ENCODE measurements around the gene CLEC16A. TPM values are rescaled to one million over a fixed set of nuclear protein-coding genes. Genes with fewer than 3 reads are reported as not detected.
A peak's percentile ranks its signal among the peaks of the same experiment; 100 is the strongest.
"Not testable (repeated sequence)": the region's sequence is repeated elsewhere in the genome, so short reads cannot be mapped to it uniquely, and the experiment has no call there.

The CLEC16A gene
- total RNA-seq, 4 donors from 2014 or later: 24.5 to 33.0 (median 29.3) TPM

GRCh38 chr16:10940501-10941079 is 3.8 kb upstream of the CLEC16A start:
- peak overlapping the region; percentile 70 to 82 (median 74) for H3K4me3 ChIP-seq
- peak overlapping the region; percentile 91 to 96 (median 94) for H3K27ac ChIP-seq
- no peaks in the 10 kb centered on the region for H3K9me3 ChIP-seq
- peak; percentile 84 to 91 for TF ChIP-seq POLR2A (IDR thresholded peaks at IDR 0.05)
- TF ChIP-seq, protein P1, sequence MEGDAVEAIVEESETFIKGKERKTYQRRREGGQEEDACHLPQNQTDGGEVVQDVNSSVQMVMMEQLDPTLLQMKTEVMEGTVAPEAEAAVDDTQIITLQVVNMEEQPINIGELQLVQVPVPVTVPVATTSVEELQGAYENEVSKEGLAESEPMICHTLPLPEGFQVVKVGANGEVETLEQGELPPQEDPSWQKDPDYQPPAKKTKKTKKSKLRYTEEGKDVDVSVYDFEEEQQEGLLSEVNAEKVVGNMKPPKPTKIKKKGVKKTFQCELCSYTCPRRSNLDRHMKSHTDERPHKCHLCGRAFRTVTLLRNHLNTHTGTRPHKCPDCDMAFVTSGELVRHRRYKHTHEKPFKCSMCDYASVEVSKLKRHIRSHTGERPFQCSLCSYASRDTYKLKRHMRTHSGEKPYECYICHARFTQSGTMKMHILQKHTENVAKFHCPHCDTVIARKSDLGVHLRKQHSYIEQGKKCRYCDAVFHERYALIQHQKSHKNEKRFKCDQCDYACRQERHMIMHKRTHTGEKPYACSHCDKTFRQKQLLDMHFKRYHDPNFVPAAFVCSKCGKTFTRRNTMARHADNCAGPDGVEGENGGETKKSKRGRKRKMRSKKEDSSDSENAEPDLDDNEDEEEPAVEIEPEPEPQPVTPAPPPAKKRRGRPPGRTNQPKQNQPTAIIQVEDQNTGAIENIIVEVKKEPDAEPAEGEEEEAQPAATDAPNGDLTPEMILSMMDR (IDR thresholded peaks at IDR 0.05 in 4 of 5, conservative IDR thresholded peaks at IDR 0.05 in 1 of 5): peak in 1 of 5 experiments; percentile 9
- in situ Hi-C loops (cut with MboI; ENCODE audit: low sequenced_read_pairs in 4 of 4): no loop called here
- DNase-seq (peak; percentile 80 to 85), ATAC-seq (peak; percentile 12 to 47)
- H3K4me1 ChIP-seq: peaks cover 76 to 78% of the 10 kb centered on the region in 2 donors
- H3K36me3 ChIP-seq: no peaks in the 10 kb centered on the region
- no peaks in the 10 kb centered on the region for H3K27me3 ChIP-seq
- intact Hi-C loops (cut with DNase I; ENCODE audit: low total_unique reads): loop anchor here (5.0 to 10.0 kb wide), 6 partner anchors 407 to 974 kb away; partner anchors contain the start of genes GSPT1 and RMI2

GRCh38 chr16:10941127-10941933 is 3.0 kb upstream of the CLEC16A start:
- peaks cover 76 to 78% of the 10 kb centered on the region in 2 donors for H3K4me1 ChIP-seq
- H3K27ac ChIP-seq: peak overlapping the region; percentile 91 to 96 (median 94)
- DNase-seq: no peak
- in situ Hi-C loops (cut with MboI; ENCODE audit: low sequenced_read_pairs in 4 of 4): no loop called here
- H3K36me3 ChIP-seq: no peaks in the 10 kb centered on the region
- peak overlapping the region; percentile 70 to 82 (median 74) for H3K4me3 ChIP-seq
- peak; percentile 0 to 1 for ATAC-seq
- TF ChIP-seq, protein P1 (IDR thresholded peaks at IDR 0.05 in 4 of 5, conservative IDR thresholded peaks at IDR 0.05 in 1 of 5): no peak
- H3K27me3 ChIP-seq: no peaks in the 10 kb centered on the region
- no peaks in the 10 kb centered on the region for H3K9me3 ChIP-seq
- intact Hi-C loops (cut with DNase I; ENCODE audit: low total_unique reads): loop anchor here (5.0 to 10.0 kb wide), 6 partner anchors 406 to 973 kb away; partner anchors contain the start of genes GSPT1 and RMI2

GRCh38 chr16:10941935-10942351 is 2.4 kb upstream of the CLEC16A start:
- H3K36me3 ChIP-seq; DNase-seq; in situ Hi-C loops (cut with MboI; ENCODE audit: low sequenced_read_pairs in 4 of 4); H3K27me3 ChIP-seq; H3K9me3 ChIP-seq: not testable (repeated sequence)
- peaks cover 76 to 77% of the 10 kb centered on the region in 2 donors for H3K4me1 ChIP-seq
- intact Hi-C loops (cut with DNase I; ENCODE audit: low total_unique reads): loop anchor here (5.0 to 10.0 kb wide), 6 partner anchors 405 to 973 kb away; partner anchors contain the start of genes GSPT1 and RMI2
- H3K4me3 ChIP-seq: peak overlapping the region; percentile 70 to 82 (median 74)
- H3K27ac ChIP-seq: peak overlapping the region; percentile 91 to 96 (median 94)
- peak in 1 of 2 donors; percentile 6 for ATAC-seq

DNA sequence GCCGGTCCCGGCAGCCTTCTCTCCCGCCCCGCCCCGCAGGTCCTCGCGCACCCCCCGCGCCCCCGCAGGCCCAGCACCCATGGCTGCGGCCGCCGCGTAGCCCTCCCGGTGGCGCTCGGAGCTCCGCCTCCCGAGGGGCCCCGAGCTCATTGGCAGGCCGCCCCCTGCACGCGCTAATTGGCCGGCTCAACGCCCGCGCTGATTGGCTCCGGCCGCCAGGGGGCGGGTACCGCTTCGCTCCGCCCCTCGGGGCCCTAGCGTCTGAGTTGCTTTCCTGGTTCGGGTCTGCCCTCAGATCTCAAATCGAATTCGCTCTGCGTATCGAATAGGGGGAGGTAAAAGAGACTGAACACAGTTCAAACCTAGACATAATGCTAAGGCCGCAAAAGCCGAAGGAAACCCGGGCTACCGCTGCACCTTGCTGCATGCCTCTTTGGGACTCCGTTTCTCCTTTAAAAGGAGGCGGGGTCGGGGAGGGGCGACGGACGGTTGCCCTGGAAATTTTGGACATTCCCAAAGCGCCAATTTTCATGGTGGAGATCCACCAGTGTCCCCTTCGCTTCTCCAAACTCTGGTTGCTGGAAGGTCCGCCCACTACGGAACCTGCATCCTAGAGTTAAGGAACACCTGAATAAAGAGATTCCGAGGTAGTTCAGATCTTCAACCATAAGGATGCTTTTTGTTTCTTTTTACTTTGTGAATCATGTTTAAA is 1.9 kb upstream of the CLEC16A start, which contains the start of gene DEXI:
TSS of gene DEXI (minus strand) at position 117 of the 712 bp plus-strand sequence. CDS start 463 bp downstream, outside the sequence.
- DNase-seq (peak; percentile 91 to 93), ATAC-seq (peak; percentile 27 to 49)
- peak; percentile 90 to 91 for TF ChIP-seq POLR2A (IDR thresholded peaks at IDR 0.05)
- TF ChIP-seq, protein P1 (IDR thresholded peaks at IDR 0.05 in 4 of 5, conservative IDR thresholded peaks at IDR 0.05 in 1 of 5): peak in 4 of 5 experiments; percentile 45 to 66 (median 48)
- H3K4me3 ChIP-seq: peak within 1 kb of the TSS; percentile 70 to 82 (median 74)
- H3K4me1 ChIP-seq: peaks cover 71 to 76% of the 10 kb centered on the region in 2 donors
- intact Hi-C loops (cut with DNase I; ENCODE audit: low total_unique reads): loop anchor here (5.0 to 10.0 kb wide), 6 partner anchors 405 to 972 kb away; partner anchors contain the start of genes GSPT1 and RMI2
- no peaks in the 10 kb centered on the region for H3K9me3 ChIP-seq
- peak within 1 kb of the TSS; percentile 91 to 96 (median 94) for H3K27ac ChIP-seq
- no peaks in the 10 kb centered on the region for H3K27me3 ChIP-seq
- no peaks in the 10 kb centered on the region for H3K36me3 ChIP-seq
- in situ Hi-C loops (cut with MboI; ENCODE audit: low sequenced_read_pairs in 4 of 4): no loop called here
